Loucy (cell line): ENCODE measurements around the gene PILRB.

Source experiments
- H2AFZ ChIP-seq: fragments of 200-600 bp; sonication (generic); 2 replicates; pipeline ENCODE4 v1.6.0; 2016; ENCODE audit warnings: antibody characterized with exemption, mild to moderate bottlenecking, low read length, moderate library complexity
- H3F3A ChIP-seq: fragments of 200-600 bp; 2 replicates; pipeline ENCODE4 v1.6.0; 2016; ENCODE audit warnings: antibody characterized with exemption, low read depth, mild to moderate bottlenecking
- H3K27me3 ChIP-seq: fragments of 200-600 bp; sonication (generic); 2 replicates; pipeline ENCODE4 v1.6.1; 2014; ENCODE audit warnings: low read length, mild to moderate bottlenecking; ENCODE audit not compliant: insufficient read depth, poor library complexity, severe bottlenecking
- H3K36me3 ChIP-seq: fragments of 200-600 bp; sonication (generic); 2 replicates; pipeline ENCODE4 v1.6.1; 2016; ENCODE audit warnings: low read length; ENCODE audit not compliant: insufficient read depth
- H3K4me1 ChIP-seq: fragments of 200-600 bp; sonication (generic); 2 replicates; pipeline ENCODE4 v1.5.1; 2014; ENCODE audit warnings: low read length, mild to moderate bottlenecking; ENCODE audit not compliant: insufficient read depth, poor library complexity, severe bottlenecking
- H3K4me2 ChIP-seq: fragments of 200-600 bp; sonication (generic); 2 replicates; pipeline ENCODE4 v1.6.0; 2014; ENCODE audit warnings: antibody characterized with exemption, low read length, low read depth, mild to moderate bottlenecking; ENCODE audit not compliant: poor library complexity, severe bottlenecking
- H3K4me3 ChIP-seq: fragments of 200-600 bp; sonication (generic); 2 replicates; pipeline ENCODE4 v1.5.1; 2014; ENCODE audit warnings: low read length, mild to moderate bottlenecking, mixed read lengths; ENCODE audit not compliant: poor library complexity, severe bottlenecking
- H3K79me2 ChIP-seq: fragments of 200-600 bp; sonication (generic); 2 replicates; pipeline ENCODE4 v1.6.1; 2014; ENCODE audit warnings: low read length; ENCODE audit not compliant: insufficient read depth
- H3K9ac ChIP-seq: fragments of 200-600 bp; sonication (generic); 2 replicates; pipeline ENCODE4 v1.6.0; 2014; ENCODE audit warnings: mild to moderate bottlenecking, low read depth, low read length, moderate library complexity; ENCODE audit not compliant: poor library complexity, severe bottlenecking
- H3K9me2 ChIP-seq: fragments of 200-600 bp; sonication (generic); replicated peaks from 2 replicates; pipeline ENCODE4 v1.6.1; 2016; ENCODE audit warnings: low read depth, low read length, mixed read lengths
- H3K9me3 ChIP-seq: fragments of 200-600 bp; sonication (generic); 2 replicates; pipeline ENCODE4 v1.6.1; 2014; ENCODE audit warnings: mild to moderate bottlenecking, antibody characterized with exemption, low read length, low read depth; ENCODE audit not compliant: insufficient read depth
- H4K20me1 ChIP-seq: fragments of 200-600 bp; sonication (generic); 2 replicates; pipeline ENCODE4 v1.6.0; 2014; ENCODE audit warnings: antibody characterized with exemption, low read length, mild to moderate bottlenecking; ENCODE audit not compliant: insufficient read depth, poor library complexity, severe bottlenecking
- EZH2phosphoT487 ChIP-seq: fragments of 200-600 bp; IDR thresholded peaks from 2 replicates; pipeline ENCODE4 v1.6.1; 2018; ENCODE audit warnings: antibody characterized with exemption, mild to moderate bottlenecking, moderate library complexity, borderline replicate concordance
- TF ChIP-seq, protein P1 (sequence below): fragments of 200-600 bp; sonication (generic); conservative IDR thresholded peaks from 2 replicates; pipeline ENCODE4 v1.5.1; 2014; ENCODE audit warnings: mild to moderate bottlenecking, antibody characterized with exemption, low read length

The PILRB gene

DNA sequence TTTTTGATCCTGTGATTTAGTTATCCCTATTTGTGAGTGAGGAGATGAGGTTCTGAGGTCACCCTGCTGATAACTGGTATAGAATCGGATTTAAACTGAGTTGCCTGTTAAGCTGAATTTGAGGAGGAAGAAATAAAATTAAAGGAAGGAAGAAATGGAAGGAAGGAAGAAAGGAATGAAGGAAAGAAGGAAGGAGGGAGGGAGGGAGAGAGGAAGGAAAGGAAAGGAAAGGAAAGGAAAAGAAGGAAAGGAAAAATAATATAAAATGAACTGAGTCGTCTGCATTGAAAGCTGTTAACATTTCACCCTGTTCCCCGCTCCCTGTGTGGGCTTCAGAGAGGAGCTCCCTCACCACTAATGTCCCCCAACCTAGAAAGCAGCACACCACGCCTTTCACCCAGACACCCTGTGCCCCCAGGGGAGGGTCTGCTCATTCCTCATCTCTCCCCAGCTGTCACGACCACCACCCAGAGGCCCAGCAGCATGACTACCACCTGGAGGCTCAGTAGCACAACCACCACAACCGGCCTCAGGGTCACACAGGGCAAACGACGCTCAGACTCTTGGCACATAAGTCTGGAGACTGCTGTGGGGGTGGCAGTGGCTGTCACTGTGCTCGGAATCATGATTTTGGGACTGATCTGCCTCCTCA lies 31.6 kb downstream of the PILRB start:
- H3K27me3 ChIP-seq: no peaks in the 10 kb centered on the region
- no peaks in the 10 kb centered on the region for H4K20me1 ChIP-seq
- TF ChIP-seq EZH2phosphoT487: no peak
- TF ChIP-seq, protein P1, sequence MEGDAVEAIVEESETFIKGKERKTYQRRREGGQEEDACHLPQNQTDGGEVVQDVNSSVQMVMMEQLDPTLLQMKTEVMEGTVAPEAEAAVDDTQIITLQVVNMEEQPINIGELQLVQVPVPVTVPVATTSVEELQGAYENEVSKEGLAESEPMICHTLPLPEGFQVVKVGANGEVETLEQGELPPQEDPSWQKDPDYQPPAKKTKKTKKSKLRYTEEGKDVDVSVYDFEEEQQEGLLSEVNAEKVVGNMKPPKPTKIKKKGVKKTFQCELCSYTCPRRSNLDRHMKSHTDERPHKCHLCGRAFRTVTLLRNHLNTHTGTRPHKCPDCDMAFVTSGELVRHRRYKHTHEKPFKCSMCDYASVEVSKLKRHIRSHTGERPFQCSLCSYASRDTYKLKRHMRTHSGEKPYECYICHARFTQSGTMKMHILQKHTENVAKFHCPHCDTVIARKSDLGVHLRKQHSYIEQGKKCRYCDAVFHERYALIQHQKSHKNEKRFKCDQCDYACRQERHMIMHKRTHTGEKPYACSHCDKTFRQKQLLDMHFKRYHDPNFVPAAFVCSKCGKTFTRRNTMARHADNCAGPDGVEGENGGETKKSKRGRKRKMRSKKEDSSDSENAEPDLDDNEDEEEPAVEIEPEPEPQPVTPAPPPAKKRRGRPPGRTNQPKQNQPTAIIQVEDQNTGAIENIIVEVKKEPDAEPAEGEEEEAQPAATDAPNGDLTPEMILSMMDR: no peak
- H3K4me2 ChIP-seq: no peak overlapping the region
- no peaks in the 10 kb centered on the region for H3K9me2 ChIP-seq
- no peaks in the 10 kb centered on the region for H3K36me3 ChIP-seq
- H3K4me1 ChIP-seq: no peaks in the 10 kb centered on the region
- no peaks in the 10 kb centered on the region for H3K9me3 ChIP-seq
- H3K79me2 ChIP-seq: no peaks in the 10 kb centered on the region
- no peak overlapping the region for H3K9ac ChIP-seq
- H3K4me3 ChIP-seq: no peak overlapping the region
- no peak overlapping the region for H2AFZ ChIP-seq
- H3F3A ChIP-seq: no peaks in the 10 kb centered on the region

DNA sequence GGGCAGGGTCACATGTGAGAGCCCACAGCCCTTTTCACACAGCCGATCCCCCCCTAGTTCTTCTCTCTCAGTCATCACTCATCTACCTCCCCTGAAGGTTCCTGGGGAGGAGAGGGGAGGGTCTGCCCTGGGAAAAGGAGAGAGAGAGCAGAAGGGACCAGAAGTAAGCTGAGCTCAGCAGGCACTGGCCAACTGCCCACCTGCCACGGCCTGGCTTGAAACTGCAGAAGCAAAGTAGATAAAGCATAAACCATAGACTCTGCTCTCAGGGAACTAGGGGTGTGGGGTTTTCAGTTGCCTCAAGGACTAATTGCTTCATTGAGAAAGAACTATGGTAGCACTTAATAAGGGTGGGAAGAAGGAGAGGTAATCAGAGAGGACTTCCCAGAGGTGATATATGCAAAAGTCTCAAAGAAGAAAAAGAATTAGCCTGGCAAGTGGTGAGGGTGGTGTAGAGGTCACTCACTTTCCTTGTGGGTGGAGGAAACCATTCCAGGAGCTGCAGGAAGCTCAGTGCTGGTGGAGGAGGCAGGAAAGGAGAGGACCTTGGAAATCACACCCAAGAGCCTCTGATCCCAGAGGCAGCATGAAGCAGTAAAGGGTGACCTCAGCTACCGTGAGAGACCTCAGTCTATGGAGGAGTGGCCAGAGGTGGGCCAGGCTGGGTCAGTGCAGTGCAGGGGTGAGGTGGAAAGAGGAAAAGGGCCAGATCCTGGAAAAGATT lies 32.5 kb downstream of the PILRB start:
- no peaks in the 10 kb centered on the region for H3K4me1 ChIP-seq
- no peaks in the 10 kb centered on the region for H4K20me1 ChIP-seq
- H3K36me3 ChIP-seq: no peaks in the 10 kb centered on the region
- no peak overlapping the region for H3K4me2 ChIP-seq
- no peaks in the 10 kb centered on the region for H3K79me2 ChIP-seq
- no peaks in the 10 kb centered on the region for H3K9me2 ChIP-seq
- no peak overlapping the region for H2AFZ ChIP-seq
- no peaks in the 10 kb centered on the region for H3K27me3 ChIP-seq
- H3K9ac ChIP-seq: no peak overlapping the region
- TF ChIP-seq, protein P1: no peak
- TF ChIP-seq EZH2phosphoT487: no peak
- H3F3A ChIP-seq: no peaks in the 10 kb centered on the region
- no peaks in the 10 kb centered on the region for H3K9me3 ChIP-seq
- no peak overlapping the region for H3K4me3 ChIP-seq

DNA sequence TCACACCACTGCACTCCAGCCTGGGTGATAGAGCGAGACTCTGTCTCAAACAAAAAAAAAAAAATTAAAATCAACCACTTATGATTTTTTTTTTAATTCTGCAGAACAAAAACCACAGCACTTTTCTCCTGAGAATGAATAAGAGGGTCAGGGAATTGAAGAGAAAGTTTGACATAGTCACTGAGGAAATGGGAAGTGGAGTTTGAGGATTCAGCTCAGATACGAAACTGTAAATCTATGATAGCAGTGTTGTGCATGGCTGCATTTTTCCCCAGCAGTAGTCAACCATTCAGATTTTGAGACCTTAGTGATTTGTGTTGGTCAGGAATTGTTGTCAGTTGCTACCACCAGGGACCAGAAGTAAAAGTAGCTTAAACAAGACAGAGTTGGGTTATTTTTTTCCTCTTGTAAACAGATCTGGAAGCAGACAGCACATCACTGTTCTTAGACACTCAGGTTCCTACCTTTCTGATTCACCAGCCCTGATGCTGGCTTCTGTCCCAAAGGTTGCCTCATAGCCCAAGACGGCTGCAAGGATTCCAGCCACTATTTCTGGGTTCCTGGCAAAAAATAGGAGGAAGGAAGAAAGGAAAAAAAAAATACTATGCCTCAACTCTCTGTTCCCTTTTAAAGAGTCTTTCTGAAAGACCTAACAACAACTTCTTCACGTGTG lies 35.5 kb downstream of the PILRB start:
- no peaks in the 10 kb centered on the region for H3K27me3 ChIP-seq
- no peak overlapping the region for H3K4me2 ChIP-seq
- H3K9me3 ChIP-seq: no peaks in the 10 kb centered on the region
- H4K20me1 ChIP-seq: no peaks in the 10 kb centered on the region
- H3K4me1 ChIP-seq: no peaks in the 10 kb centered on the region
- no peak overlapping the region for H3K9ac ChIP-seq
- no peaks in the 10 kb centered on the region for H3K36me3 ChIP-seq
- H3K4me3 ChIP-seq: no peak overlapping the region
- no peaks in the 10 kb centered on the region for H3K9me2 ChIP-seq
- no peaks in the 10 kb centered on the region for H3F3A ChIP-seq
- no peaks in the 10 kb centered on the region for H3K79me2 ChIP-seq
- no peak for TF ChIP-seq EZH2phosphoT487
- TF ChIP-seq, protein P1: no peak
- no peak overlapping the region for H2AFZ ChIP-seq
